ENCODE data around the gene PPFIA4.

The PPFIA4 gene

DNA sequence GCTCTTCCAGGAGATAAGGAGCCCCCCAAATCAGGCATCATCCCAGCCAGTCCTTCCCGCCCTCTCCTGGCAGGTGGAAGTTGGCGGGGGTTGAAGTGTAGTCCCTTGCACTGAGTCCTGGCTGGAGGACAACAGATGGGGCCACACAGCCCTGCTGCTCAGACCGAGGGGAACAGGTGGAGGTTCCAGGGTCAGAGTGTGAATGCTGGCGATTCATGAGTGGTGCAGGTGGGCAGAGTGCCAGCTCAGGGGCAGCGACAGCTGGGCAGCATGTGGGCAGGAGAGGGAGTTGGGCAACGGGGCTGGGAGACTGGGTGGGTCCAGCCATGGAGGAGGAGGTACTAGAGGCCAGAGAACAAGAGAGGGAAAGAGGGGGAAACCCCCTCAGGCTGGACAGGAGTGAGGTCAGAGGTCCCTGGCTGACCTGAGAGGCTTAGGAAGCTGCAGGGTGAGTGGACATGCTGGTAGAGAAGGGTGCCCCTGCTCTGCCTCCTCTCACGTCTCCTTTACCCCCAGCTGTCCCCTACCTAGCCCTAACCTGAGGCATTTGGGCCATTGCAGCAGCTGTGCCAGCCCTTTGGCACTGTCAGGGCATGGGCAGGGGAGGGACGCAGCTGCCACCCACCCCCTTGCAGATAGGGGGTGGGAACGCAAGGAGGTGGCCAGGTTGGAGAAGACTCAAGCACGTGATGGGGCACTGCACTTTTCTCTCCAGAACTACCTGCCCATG lies 90.0 kb downstream of the PPFIA4 start:
- no peak for DNase-seq (ENCODE audit: low spot score)
- ChIA-PET CTCF (interaction anchor here (1.0 to 3.5 kb wide), 5 partner anchors 13 to 100 kb away, joined by 3 to 49 read pairs (median 30); no protein-coding TSS in a partner anchor), POLR2A (ENCODE audit: low non-redundant PET) (no interaction called here)
- TF ChIP-seq, protein P1, sequence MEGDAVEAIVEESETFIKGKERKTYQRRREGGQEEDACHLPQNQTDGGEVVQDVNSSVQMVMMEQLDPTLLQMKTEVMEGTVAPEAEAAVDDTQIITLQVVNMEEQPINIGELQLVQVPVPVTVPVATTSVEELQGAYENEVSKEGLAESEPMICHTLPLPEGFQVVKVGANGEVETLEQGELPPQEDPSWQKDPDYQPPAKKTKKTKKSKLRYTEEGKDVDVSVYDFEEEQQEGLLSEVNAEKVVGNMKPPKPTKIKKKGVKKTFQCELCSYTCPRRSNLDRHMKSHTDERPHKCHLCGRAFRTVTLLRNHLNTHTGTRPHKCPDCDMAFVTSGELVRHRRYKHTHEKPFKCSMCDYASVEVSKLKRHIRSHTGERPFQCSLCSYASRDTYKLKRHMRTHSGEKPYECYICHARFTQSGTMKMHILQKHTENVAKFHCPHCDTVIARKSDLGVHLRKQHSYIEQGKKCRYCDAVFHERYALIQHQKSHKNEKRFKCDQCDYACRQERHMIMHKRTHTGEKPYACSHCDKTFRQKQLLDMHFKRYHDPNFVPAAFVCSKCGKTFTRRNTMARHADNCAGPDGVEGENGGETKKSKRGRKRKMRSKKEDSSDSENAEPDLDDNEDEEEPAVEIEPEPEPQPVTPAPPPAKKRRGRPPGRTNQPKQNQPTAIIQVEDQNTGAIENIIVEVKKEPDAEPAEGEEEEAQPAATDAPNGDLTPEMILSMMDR (conservative IDR thresholded peaks at IDR 0.05; ENCODE audit: low read depth): no peak
- H3K27ac ChIP-seq: no peak overlapping the region

DNA sequence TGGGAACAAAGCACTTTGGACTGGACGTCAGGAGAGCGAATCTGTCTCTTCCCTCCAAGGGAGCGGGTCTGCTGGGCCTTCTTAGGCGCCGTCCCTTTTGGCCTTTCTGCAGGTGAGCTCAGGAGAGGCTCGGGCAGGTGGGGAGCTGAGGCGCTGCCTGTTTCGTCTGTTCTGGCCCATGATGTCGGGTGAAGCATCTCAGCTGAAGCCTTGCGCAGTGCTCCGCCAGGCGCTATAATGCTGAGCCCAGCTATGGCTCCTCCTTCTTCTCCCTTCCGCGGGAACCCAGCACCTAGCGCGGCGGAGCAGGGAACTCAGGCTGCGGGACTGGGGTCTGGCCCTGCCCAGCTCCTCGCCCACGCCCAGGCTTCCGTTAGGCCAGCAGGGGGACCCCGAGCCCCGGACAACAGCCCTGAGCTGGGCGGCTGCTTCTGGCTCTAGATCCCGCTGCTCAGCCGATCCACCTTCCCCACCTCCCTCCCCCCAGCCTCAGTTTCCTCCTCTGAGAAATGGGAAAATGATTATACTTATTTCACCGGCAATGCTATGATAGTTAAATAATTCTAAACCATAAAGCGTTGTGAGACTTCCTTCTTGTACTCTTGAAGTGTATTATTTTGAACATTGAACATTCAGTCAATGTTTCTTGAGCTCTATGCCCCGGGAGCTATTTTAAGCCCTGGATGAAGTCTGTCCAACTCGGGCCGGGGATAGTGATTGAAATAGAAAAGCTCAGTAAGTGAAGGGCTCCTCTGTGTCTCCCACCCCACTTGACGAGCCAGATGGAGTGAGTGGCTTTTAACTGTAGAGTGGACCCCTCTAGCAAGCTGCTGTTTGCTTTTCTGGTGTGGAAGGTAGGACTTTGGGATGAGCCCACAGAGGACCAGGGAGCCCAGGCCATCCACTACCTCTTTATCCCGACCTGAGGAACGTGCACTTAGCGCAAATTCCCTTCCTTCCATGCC lies 91.6 kb downstream of the PPFIA4 start:
- DNase-seq (ENCODE audit: low spot score): peak; percentile 83
- TF ChIP-seq, protein P1 (conservative IDR thresholded peaks at IDR 0.05; ENCODE audit: low read depth): peak; percentile 60
- no peak overlapping the region for H3K27ac ChIP-seq
- ChIA-PET CTCF (interaction anchor here (0.6 to 3.5 kb wide), 27 partner anchors 8 to 323 kb away, joined by 3 to 49 read pairs (median 4); partner anchors contain the start of genes ADORA1 and MYBPH), POLR2A (ENCODE audit: low non-redundant PET) (interaction anchor here (0.6 kb wide), 1 partner anchor 9 kb away, joined by 7 read pairs; no protein-coding TSS in a partner anchor)

DNA sequence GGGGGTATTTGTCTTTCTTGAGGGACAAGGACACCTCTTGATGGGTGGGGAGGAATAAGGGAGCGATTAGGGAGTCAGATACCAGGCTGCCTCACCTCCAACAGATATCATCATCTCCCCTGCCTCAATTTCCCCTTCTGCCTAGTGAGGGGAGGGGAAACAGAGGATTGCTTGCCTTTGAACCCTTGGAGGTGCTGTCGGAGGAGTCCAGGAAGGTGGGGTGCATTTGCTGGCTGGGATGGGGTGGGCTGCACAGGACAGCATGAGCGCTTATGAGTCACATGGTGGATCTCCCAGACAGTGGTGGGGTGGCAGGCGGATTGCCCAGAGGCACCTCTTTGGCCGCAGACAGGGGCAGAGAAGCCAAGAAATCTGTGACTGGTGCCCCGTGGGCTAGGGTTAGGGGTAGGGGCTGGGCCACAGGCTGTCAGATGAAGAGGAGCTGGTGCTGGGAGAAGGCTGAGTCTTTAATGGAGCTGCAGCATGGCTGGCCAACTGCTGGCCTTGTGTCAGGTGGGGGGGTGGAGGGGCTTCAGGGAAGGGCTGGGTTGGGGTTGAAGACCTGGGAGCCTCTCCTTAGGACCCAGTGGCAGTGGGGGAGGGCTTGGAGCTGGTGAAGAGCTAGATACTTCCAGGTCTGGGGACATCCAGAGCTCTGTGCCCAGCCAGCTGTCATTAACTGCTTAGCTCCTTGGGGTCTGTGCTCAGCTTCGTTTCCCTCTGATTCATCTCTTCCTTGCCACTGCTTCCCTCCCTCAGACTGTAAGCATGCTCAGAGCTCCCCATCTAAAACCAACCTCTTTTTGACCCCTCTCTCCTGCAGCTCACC lies 94.2 kb downstream of the PPFIA4 start:
- ChIA-PET CTCF (interaction anchor here (0.6 to 2.8 kb wide), 7 partner anchors 50 to 147 kb away, joined by 3 to 18 read pairs (median 3); no protein-coding TSS in a partner anchor), POLR2A (ENCODE audit: low non-redundant PET) (interaction anchor here (0.6 kb wide), 1 partner anchor 21 kb away, joined by 4 read pairs; no protein-coding TSS in a partner anchor)
- TF ChIP-seq, protein P1 (conservative IDR thresholded peaks at IDR 0.05; ENCODE audit: low read depth): no peak
- no peak overlapping the region for H3K27ac ChIP-seq
- no peak for DNase-seq (ENCODE audit: low spot score)

DNA sequence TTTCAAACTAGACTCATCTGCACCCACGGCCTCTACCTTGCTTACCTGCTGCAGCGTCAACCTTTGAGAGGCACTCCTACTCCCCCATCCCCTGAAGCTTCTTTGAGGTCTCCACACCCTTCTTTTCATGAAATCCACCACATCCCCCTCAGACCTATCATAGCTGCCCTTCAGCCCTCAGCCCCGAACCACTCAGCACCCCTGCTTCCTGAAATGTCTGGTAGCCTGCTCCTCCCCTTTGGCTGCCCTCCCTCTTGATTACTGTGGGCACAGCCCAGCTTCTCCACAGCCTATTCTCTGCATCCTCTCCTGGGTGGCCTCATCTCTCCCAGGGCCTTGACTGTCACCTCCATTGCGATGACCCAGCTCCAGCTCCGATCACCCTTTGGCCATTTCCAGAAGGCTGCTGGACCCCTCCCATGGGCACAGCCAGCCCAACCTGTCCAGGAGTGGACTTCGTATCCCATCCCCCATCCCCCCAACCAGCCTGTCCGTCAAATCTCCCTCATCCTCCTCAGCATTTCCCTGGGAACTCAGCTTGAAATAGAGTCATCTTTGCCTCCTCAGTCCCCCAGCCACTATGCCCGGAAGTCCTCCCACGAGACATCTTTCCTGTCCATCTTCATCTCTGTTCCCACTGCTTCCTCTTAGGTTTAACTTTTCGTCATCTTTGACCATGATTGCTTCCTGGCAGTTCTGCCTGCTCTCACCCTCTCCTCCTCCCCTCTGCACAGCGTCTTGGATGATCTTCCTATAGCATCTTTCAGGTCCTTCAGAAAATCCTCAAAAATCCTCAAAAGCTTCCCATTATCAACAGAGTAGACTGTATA lies 95.1 kb downstream of the PPFIA4 start:
- TF ChIP-seq, protein P1 (conservative IDR thresholded peaks at IDR 0.05; ENCODE audit: low read depth): no peak
- H3K27ac ChIP-seq: no peak overlapping the region
- DNase-seq (ENCODE audit: low spot score): no peak
- CTCF ChIA-PET: interaction anchor here (0.5 to 2.8 kb wide), 8 partner anchors 49 to 464 kb away, joined by 3 to 18 read pairs (median 4); no protein-coding TSS in a partner anchor
- POLR2A ChIA-PET (ENCODE audit: low non-redundant PET): no interaction called here

DNA sequence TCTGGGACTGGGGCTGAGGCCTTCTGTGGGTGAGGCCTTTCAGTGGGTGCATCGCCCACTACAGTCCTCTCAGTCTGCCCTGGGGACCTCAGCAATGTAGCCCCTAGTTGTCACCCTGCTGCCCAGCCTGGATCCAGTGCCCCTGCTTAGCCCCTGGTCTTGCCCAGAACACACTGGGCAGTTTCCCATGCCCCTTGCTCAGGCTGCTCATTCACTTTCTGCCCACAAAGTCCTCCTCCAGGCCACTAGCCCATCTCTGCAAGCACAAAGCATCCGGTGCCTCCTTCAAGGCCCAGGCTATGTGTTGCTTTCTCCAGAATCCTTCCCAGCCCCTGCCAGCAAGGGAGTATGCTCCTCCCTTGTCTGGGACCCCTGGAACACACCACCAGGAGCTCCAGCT lies 95.9 kb downstream of the PPFIA4 start:
- TF ChIP-seq, protein P1 (conservative IDR thresholded peaks at IDR 0.05; ENCODE audit: low read depth): no peak
- no peak overlapping the region for H3K27ac ChIP-seq
- DNase-seq (ENCODE audit: low spot score): no peak
- CTCF ChIA-PET: interaction anchor here (0.6 to 2.8 kb wide), 3 partner anchors 50 to 463 kb away, joined by 4 to 18 read pairs (median 6); no protein-coding TSS in a partner anchor
- POLR2A ChIA-PET (ENCODE audit: low non-redundant PET): no interaction called here

Measured in RWPE1 (cell line).